ENCODE measurements around the gene GRIA1. TPM values are rescaled to one million over a fixed set of nuclear protein-coding genes. Genes with fewer than 3 reads are reported as not detected.

Gene GRIA1
- total RNA-seq, 1 experiment from 2014 or later = not detected

DNA sequence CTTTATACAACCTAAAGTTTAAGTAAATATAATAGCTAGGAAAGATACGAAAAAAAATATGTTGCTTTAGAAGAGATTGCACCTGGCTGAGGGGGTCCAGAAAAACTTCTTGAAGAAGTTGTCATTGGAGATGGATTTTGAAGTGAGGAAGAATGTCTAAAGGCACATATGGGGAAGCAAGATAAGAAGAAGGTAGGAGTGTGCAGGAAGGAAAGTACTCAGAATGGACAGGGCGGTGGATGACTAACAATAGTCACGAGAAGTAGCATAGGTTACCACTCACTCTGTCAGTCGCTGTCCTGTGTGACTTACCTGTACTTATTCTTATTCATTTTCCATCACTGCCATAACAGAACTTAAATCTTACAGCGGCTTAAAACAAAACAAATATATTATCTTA lies 251.6 kb downstream of the GRIA1 start:
- POLR2A ChIA-PET = no interaction called here
- Histone ChIP-seq H3K27ac (ENCODE audit: low read length) (no peak overlapping the region), H3K27me3 (ENCODE audit: control insufficient read depth, insufficient read depth, low read length) (no peaks in the 10 kb centered on the region), H3K4me3 (ENCODE audit: low read depth in 2 of 2, low read length in 2 of 2) (no peak overlapping the region), H3K9me3 (ENCODE audit: control insufficient read depth, insufficient read depth, low read depth, low read length) (no peaks in the 10 kb centered on the region), H3K4me1 (ENCODE audit: control insufficient read depth, insufficient read depth, low read length) (no peaks in the 10 kb centered on the region), H3K36me3 (ENCODE audit: control insufficient read depth, insufficient read depth, low read length) (no peaks in the 10 kb centered on the region)
- BruUV-seq (replicated peaks) = no TSS peak
- intact Hi-C loops (cut with micrococcal nuclease; ENCODE audit: unreplicated experiment) = no loop called here
- DNase-seq (ENCODE audit: low read depth, low spot score) = no peak
- ATAC-seq = no peak
- CTCF ChIA-PET = no interaction called here
- in situ Hi-C loops (cut with HindIII; ENCODE audit: low pct_unique_long_range_greater_than_20kb, low sequenced_read_pairs) = no loop called here
- TF ChIP-seq SIN3A (IDR thresholded peaks at IDR 0.05; ENCODE audit: borderline replicate concordance, insufficient read depth, low read depth, low read length) = no peak
- TF ChIP-seq TCF7L2 (IDR thresholded peaks at IDR 0.05; ENCODE audit: low read depth, low read length) = no peak
- no peak for TF ChIP-seq POLR2AphosphoS5 (IDR thresholded peaks at IDR 0.05; ENCODE audit: low read depth, low read length)
- TF ChIP-seq, protein P1, sequence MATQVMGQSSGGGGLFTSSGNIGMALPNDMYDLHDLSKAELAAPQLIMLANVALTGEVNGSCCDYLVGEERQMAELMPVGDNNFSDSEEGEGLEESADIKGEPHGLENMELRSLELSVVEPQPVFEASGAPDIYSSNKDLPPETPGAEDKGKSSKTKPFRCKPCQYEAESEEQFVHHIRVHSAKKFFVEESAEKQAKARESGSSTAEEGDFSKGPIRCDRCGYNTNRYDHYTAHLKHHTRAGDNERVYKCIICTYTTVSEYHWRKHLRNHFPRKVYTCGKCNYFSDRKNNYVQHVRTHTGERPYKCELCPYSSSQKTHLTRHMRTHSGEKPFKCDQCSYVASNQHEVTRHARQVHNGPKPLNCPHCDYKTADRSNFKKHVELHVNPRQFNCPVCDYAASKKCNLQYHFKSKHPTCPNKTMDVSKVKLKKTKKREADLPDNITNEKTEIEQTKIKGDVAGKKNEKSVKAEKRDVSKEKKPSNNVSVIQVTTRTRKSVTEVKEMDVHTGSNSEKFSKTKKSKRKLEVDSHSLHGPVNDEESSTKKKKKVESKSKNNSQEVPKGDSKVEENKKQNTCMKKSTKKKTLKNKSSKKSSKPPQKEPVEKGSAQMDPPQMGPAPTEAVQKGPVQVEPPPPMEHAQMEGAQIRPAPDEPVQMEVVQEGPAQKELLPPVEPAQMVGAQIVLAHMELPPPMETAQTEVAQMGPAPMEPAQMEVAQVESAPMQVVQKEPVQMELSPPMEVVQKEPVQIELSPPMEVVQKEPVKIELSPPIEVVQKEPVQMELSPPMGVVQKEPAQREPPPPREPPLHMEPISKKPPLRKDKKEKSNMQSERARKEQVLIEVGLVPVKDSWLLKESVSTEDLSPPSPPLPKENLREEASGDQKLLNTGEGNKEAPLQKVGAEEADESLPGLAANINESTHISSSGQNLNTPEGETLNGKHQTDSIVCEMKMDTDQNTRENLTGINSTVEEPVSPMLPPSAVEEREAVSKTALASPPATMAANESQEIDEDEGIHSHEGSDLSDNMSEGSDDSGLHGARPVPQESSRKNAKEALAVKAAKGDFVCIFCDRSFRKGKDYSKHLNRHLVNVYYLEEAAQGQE (IDR thresholded peaks at IDR 0.05; ENCODE audit: insufficient read depth in 1 of 2, low read depth in 2 of 2, low read length in 1 of 2) = no peak
- TF ChIP-seq, protein P2, sequence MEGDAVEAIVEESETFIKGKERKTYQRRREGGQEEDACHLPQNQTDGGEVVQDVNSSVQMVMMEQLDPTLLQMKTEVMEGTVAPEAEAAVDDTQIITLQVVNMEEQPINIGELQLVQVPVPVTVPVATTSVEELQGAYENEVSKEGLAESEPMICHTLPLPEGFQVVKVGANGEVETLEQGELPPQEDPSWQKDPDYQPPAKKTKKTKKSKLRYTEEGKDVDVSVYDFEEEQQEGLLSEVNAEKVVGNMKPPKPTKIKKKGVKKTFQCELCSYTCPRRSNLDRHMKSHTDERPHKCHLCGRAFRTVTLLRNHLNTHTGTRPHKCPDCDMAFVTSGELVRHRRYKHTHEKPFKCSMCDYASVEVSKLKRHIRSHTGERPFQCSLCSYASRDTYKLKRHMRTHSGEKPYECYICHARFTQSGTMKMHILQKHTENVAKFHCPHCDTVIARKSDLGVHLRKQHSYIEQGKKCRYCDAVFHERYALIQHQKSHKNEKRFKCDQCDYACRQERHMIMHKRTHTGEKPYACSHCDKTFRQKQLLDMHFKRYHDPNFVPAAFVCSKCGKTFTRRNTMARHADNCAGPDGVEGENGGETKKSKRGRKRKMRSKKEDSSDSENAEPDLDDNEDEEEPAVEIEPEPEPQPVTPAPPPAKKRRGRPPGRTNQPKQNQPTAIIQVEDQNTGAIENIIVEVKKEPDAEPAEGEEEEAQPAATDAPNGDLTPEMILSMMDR (IDR thresholded peaks at IDR 0.05) = no peak

DNA sequence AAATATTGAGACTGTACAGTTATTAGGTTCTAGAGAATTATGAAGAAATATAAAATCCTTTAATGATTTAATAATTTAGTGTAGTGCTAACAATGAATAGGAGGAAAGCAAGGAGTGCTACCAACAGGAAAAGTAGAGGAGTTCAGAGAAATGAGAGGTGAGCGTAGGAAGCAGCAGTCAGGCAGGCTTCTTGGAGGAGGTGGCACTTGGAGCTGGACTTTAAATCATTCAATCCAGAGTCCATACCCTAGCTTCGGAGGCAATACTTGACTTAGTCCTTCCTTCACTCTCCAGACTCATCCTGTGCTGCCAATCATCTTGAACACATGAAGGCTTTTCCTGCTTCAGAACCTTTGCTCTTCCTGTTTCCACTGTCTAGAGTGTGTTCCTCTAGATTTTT lies 254.3 kb downstream of the GRIA1 start:
- Histone ChIP-seq H3K9me3 (ENCODE audit: control insufficient read depth, insufficient read depth, low read depth, low read length) (no peaks in the 10 kb centered on the region), H3K4me3 (ENCODE audit: low read depth in 2 of 2, low read length in 2 of 2) (no peak overlapping the region), H3K27me3 (ENCODE audit: control insufficient read depth, insufficient read depth, low read length) (no peaks in the 10 kb centered on the region), H3K36me3 (ENCODE audit: control insufficient read depth, insufficient read depth, low read length) (no peaks in the 10 kb centered on the region), H3K27ac (ENCODE audit: low read length) (no peak overlapping the region), H3K4me1 (ENCODE audit: control insufficient read depth, insufficient read depth, low read length) (no peaks in the 10 kb centered on the region)
- no TSS peak for BruUV-seq (replicated peaks)
- no peak for DNase-seq (ENCODE audit: low read depth, low spot score)
- POLR2A ChIA-PET = no interaction called here
- intact Hi-C loops (cut with micrococcal nuclease; ENCODE audit: unreplicated experiment) = no loop called here
- in situ Hi-C loops (cut with HindIII; ENCODE audit: low pct_unique_long_range_greater_than_20kb, low sequenced_read_pairs) = no loop called here
- CTCF ChIA-PET = no interaction called here
- no peak for ATAC-seq
- no peak for TF ChIP-seq TCF7L2 (IDR thresholded peaks at IDR 0.05; ENCODE audit: low read depth, low read length)
- no peak for TF ChIP-seq SIN3A (IDR thresholded peaks at IDR 0.05; ENCODE audit: borderline replicate concordance, insufficient read depth, low read depth, low read length)
- TF ChIP-seq, protein P2 (IDR thresholded peaks at IDR 0.05) = no peak
- TF ChIP-seq, protein P1 (IDR thresholded peaks at IDR 0.05; ENCODE audit: insufficient read depth in 1 of 2, low read depth in 2 of 2, low read length in 1 of 2) = no peak
- no peak for TF ChIP-seq POLR2AphosphoS5 (IDR thresholded peaks at IDR 0.05; ENCODE audit: low read depth, low read length)
